Activated B cell treated with CpG ODN at 0.5 μM for 24 hours (primary cell): Measurements from ENCODE around the gene TOMM6. TPM values are rescaled to one million over a fixed set of nuclear protein-coding genes. Genes with fewer than 3 reads are reported as not detected.

ENCODE experiments used
- ATAC-seq: fragments of 200-7000 bp; cut with Tn5 transposase; one replicate; pipeline ENCODE4 v1.10.0; 2021; ENCODE audit warnings: low read depth, mild to moderate bottlenecking, moderate library complexity
- CTCF ChIA-PET: fragments of 350-600 bp; sonication (Branson Sonifier 250); formaldehyde crosslinking; loops from one replicate; lab custom pipeline; 2021; ENCODE audit warnings: antibody characterized with exemption; lab: Charles Lee
- POLR2A ChIA-PET: fragments of 350-600 bp; sonication (Branson Sonifier 250); formaldehyde crosslinking; loops from one replicate; lab custom pipeline; 2021; ENCODE audit warnings: antibody characterized with exemption; lab: Charles Lee
- DNase-seq: peaks from one replicate; pipeline ENCODE4 v3.0.0; 2022
- H3K27ac Mint-ChIP-seq: one replicate; pipeline ENCODE4 v1.8.0; 2020; ENCODE audit warnings: mixed read lengths
- H3K27me3 Mint-ChIP-seq: one replicate; pipeline ENCODE4 v1.8.0; 2021; ENCODE audit warnings: mixed read lengths
- H3K36me3 Mint-ChIP-seq: one replicate; pipeline ENCODE4 v1.8.0; 2021; ENCODE audit warnings: low read depth, mixed read lengths
- H3K4me1 Mint-ChIP-seq: one replicate; pipeline ENCODE4 v1.8.0; 2021; ENCODE audit warnings: mixed read lengths
- H3K4me3 Mint-ChIP-seq: one replicate; pipeline ENCODE4 v1.8.0; 2020; ENCODE audit warnings: mild to moderate bottlenecking, mixed read lengths
- H3K9me3 Mint-ChIP-seq: one replicate; pipeline ENCODE4 v1.8.0; 2020; ENCODE audit warnings: mixed read lengths
- CTCF ChIP-seq: fragments of 200-600 bp; IDR thresholded peaks from one replicate; pipeline ENCODE4 v1.8.0; 2022; ENCODE audit warnings: antibody characterized with exemption, mild to moderate bottlenecking
- intact Hi-C: fragments of 100-400 bp; cut with micrococcal nuclease; formaldehyde crosslinking; loops from one replicate; pipeline ENCODE4 v1.15.1; 2024
- total RNA-seq: library from RNA; stranded (reverse); gene quantifications from 2 replicates; pipeline ENCODE4 v1.2.3, GENCODE V29; 2022

Gene TOMM6
- total RNA-seq, 1 donor from 2014 or later = 219 TPM

GRCh38 chr6:41780551-41781365, 6.7 kb upstream of the TOMM6 start, which contains the start of gene PRICKLE4:
PRICKLE4 (plus strand) TSS chr6:41780782; CDS start chr6:41783474, 2,692 bp downstream.
- Mint-ChIP-seq H3K36me3 (peaks cover 9% of the 10 kb centered on the region), H3K27me3 (no peaks in the 10 kb centered on the region), H3K27ac (peak within 1 kb of the TSS; percentile 63), H3K4me1 (peaks cover 28% of the 10 kb centered on the region), H3K9me3 (no peaks in the 10 kb centered on the region), H3K4me3 (peak within 1 kb of the TSS; percentile 93)
- intact Hi-C loops = loop anchor here (1.0 to 10.0 kb wide), 9 partner anchors 45 to 1114 kb away; partner anchors contain the start of gene TFEB
- POLR2A ChIA-PET = interaction anchor here (1.0 kb wide), 1 partner anchor 264 kb away, joined by 4 read pairs; no protein-coding TSS in a partner anchor
- CTCF ChIA-PET = interaction anchor here (1.6 kb wide), 1 partner anchor 43 kb away, joined by 3 read pairs; no protein-coding TSS in a partner anchor
- no peak for TF ChIP-seq CTCF
- peak; percentile 21 for DNase-seq
- peak; percentile 3 for ATAC-seq

GRCh38 chr6:41781366-41781730, 6.1 kb upstream of the TOMM6 start:
- H3K4me1 Mint-ChIP-seq = peaks cover 33% of the 10 kb centered on the region
- ATAC-seq (no peak), DNase-seq (no peak)
- intact Hi-C loops = loop anchor here (2.0 to 10.0 kb wide), 3 partner anchors 355 to 1113 kb away; a partner anchor contains a TSS
- H3K9me3 Mint-ChIP-seq = no peaks in the 10 kb centered on the region
- H3K27ac Mint-ChIP-seq = no peak overlapping the region
- TF ChIP-seq CTCF = no peak
- H3K27me3 Mint-ChIP-seq = no peaks in the 10 kb centered on the region
- POLR2A ChIA-PET = interaction anchor here (0.7 kb wide), 1 partner anchor 75 kb away, joined by 3 read pairs; no protein-coding TSS in a partner anchor
- CTCF ChIA-PET = interaction anchor here (0.7 kb wide), 1 partner anchor 48 kb away, joined by 3 read pairs; no protein-coding TSS in a partner anchor
- peaks cover 7% of the 10 kb centered on the region for H3K36me3 Mint-ChIP-seq
- peak overlapping the region; percentile 72 for H3K4me3 Mint-ChIP-seq

GRCh38 chr6:41783106-41783780, 4.3 kb upstream of the TOMM6 start:
- ChIA-PET CTCF (interaction anchor here (0.6 to 6.7 kb wide), 2 partner anchors 75 to 262 kb away, joined by 3 to 51 read pairs; no protein-coding TSS in a partner anchor), POLR2A (no interaction called here)
- peaks cover 13% of the 10 kb centered on the region for H3K36me3 Mint-ChIP-seq
- ATAC-seq = no peak
- DNase-seq = no peak
- no peak for TF ChIP-seq CTCF
- peaks cover 36% of the 10 kb centered on the region for H3K4me1 Mint-ChIP-seq
- H3K27ac Mint-ChIP-seq = no peak overlapping the region
- no peaks in the 10 kb centered on the region for H3K9me3 Mint-ChIP-seq
- intact Hi-C loops = loop anchor here (5.0 to 10.0 kb wide), 2 partner anchors 764 to 1112 kb away; a partner anchor contains a TSS
- no peak overlapping the region for H3K4me3 Mint-ChIP-seq
- no peaks in the 10 kb centered on the region for H3K27me3 Mint-ChIP-seq

GRCh38 chr6:41784581-41785171, 2.8 kb upstream of the TOMM6 start:
- TF ChIP-seq CTCF = no peak
- DNase-seq (no peak), ATAC-seq (no peak)
- intact Hi-C loops = loop anchor here (5.0 to 10.0 kb wide), 4 partner anchors 237 to 1110 kb away; partner anchors contain the start of genes FOXP4, NFYA and OARD1
- no peak overlapping the region for H3K27ac Mint-ChIP-seq
- no peaks in the 10 kb centered on the region for H3K27me3 Mint-ChIP-seq
- ChIA-PET CTCF (interaction anchor here (1.5 to 6.7 kb wide), 2 partner anchors 260 to 430 kb away, joined by 4 to 51 read pairs; no protein-coding TSS in a partner anchor), POLR2A (interaction anchor here (3.6 to 5.1 kb wide), 2 partner anchors 51 to 262 kb away, joined by 39 to 91 read pairs; partner anchors contain the start of genes TAF8 and TFEB)
- peaks cover 20% of the 10 kb centered on the region for H3K36me3 Mint-ChIP-seq
- peak overlapping the region; percentile 30 for H3K4me3 Mint-ChIP-seq
- H3K9me3 Mint-ChIP-seq = no peaks in the 10 kb centered on the region
- peaks cover 35% of the 10 kb centered on the region for H3K4me1 Mint-ChIP-seq
